HG03064 (cell line): Measurements from ENCODE around the gene STK39.
A peak's percentile ranks its signal among the peaks of the same experiment; 100 is the strongest.
"Not testable (repeated sequence)": the region's sequence is repeated elsewhere in the genome, so short reads cannot be mapped to it uniquely, and the experiment has no call there.

Experiments
- ATAC-seq: cut with Tn5 transposase; IDR thresholded peaks from one replicate; pipeline ENCODE4 v1.9.1; 2021; ENCODE audit warnings: low read depth; ENCODE audit not compliant: unreplicated experiment

Gene STK39

DNA sequence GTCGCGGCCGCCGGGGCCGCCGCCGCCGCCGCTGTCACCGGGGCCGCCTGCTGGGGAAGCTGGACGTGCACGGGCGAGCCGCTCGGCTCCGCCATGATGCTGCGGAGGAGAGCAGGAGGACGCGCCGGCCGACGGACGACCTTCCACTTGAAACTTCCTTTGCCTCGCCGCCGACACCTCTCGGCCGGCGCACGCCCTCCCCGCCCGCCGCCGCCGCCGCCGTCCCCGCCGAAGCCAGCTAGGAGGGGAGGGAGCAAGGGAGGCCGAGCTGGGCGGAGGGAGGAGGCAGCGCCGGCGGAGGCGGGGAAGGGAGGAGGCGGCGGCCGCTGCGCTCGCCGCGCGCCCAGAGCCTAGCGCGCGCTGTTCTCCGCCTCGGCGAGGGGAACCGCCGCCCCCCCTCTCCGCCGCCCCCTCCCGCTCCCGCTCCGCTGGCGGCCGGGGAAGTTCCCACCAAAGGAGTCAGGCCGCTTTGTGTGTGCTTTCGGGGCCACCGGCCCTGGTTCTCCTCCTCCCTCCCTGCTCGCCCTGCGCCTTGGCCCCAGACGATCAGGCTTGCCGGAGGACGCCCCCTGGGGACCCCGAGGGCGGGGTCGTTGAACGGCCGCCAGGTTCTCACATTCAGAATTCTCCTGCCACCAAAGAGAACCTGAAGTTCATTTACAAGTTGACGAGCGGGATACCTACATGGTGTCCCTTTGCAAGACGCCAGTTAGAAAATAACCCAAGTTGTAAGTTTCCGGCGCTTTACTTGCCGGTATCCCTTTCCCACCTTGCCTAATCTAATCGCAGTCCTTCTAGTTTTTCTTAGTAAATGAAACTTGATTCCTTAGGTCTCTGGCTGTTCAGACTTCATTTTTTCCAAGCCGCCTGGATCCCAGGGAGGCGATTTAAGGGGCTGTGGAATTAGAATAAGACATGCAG, at the start of gene STK39:
STK39 (minus strand) TSS at position 255 of the 921 bp plus-strand sequence; CDS start at position 95, 160 bp downstream.
- peak; percentile 81 for ATAC-seq

DNA sequence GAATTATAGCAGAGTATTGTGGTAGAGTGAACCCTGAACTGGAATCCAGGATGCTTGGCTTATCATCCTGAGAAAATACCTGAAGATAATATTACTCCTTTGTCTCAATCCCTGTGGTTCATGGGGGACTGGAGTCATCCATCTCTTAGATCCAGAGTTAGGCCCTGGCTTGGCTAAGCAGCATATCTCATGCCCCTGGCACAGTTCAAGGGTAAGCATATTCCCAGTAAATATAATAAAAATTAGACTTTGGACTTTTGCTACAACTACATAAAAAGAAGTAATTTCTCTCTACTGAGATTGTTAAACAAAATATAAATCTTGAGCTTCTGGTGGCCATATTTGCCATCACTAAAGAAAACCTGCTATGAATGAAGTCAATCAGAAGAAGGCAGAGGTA, 47.7 kb upstream of the STK39 start:
- no peak for ATAC-seq

DNA sequence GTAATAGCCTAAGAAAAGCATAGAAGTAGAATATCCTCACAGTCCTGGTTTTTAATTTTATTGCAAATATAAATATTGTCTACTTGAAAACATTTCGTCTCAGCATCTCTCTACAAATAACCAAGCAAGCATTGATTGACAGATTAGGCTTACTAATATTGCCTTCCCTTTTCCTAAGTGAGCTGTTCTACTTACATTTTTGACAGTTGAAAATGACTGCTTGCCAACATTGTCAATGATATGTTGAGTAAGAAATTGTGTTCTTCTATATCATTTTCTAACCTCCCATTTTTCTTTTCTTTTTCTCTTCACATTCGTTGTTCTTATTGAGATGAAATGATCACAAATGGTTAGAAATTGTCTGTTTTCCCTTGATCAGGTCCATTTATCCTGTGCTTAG, 47.0 kb upstream of the STK39 start:
- no peak for ATAC-seq

GRCh38 chr2:168293766-168294165, 46.4 kb upstream of the STK39 start:
- ATAC-seq = no peak

DNA sequence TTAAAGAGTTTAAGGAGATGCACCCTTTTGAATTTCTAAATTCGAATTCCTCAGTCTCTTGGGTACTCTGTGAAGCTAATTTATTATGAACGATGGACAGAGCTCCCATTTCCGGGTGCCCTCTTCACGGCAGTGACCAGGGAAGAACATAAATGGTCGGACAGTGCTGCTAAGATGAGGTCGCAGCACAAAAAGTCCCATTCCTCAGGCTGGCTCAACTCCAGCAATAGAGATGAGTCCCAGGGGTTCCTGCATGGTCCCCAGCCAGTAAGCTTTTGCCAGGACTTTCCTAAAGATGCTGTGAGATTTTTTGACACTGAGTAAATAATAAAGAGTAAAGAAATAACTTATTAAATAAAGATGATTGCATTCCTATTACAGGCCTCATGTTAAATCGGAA, 43.0 kb upstream of the STK39 start:
- ATAC-seq = no peak

GRCh38 chr2:168289880-168290279, 42.5 kb upstream of the STK39 start:
- ATAC-seq = no peak

DNA sequence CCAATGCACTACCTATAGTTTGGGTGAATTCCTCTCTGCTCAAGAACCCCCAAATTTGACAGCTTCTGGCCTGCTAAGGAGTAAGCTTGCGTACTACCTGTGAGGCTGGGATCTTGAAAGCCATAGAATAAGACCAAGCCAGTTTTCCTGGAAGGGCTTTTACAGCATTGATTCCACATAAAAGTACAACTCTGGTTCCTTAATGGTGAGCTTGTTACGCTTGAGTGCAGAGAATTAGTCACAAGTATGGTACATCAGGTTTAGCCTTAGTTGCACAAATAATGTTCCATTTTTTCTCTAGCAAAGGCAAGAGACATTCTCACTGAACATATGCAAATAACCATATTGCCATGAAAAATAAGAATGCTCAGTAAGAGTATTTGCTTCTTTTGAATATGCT, 39.1 kb upstream of the STK39 start:
- no peak for ATAC-seq

- no peak for ATAC-seq
Measured at GRCh38 chr2:168278424-168278888, 31.1 kb upstream of the STK39 start.

- no peak for ATAC-seq
Measured at GRCh38 chr2:168277276-168277675, 29.9 kb upstream of the STK39 start.

GRCh38 chr2:168272225-168272624, 24.8 kb upstream of the STK39 start:
- no peak for ATAC-seq

DNA sequence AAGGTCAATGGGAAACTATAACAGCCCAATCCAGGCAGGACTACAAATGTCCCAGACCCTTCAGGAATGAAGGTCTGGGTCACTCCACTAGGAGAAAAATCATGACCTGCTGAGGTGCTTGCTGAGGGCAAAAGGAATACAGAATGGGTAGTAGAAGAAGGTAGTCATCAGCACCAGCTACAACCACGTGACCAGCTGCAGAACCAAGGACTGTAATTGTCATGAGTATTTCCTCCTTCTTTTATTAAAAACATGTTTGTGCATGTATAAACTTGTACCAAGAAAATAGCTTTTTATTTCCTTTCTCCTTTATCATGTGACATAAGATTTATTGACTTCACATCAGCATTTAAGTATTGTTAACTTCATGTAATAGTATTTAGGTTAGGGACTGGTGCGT, 15.5 kb upstream of the STK39 start:
- not testable (repeated sequence) for ATAC-seq

GRCh38 chr2:168256448-168256847, 9.1 kb upstream of the STK39 start:
- no peak for ATAC-seq

DNA sequence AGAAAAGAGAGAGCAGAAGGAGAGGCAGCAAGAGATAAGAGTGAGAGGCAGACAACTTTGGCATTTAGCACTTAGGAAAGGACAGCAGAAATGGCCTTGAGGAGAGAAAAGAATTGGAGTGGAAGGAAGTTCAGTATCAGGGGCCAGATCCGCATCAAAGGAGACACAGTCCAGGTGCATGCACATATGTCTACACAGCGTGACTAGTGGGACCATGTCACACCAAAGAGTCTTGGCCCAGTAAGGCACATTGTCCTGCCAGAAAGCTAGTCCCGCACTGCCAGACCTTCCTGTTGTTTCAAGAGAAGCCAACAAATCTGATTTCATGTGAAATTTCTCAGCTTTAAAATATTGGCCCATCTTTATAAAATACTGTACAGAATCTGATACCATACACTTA, 8.5 kb upstream of the STK39 start:
- no peak for ATAC-seq

GRCh38 chr2:168255103-168255502, 7.7 kb upstream of the STK39 start:
- ATAC-seq = no peak

DNA sequence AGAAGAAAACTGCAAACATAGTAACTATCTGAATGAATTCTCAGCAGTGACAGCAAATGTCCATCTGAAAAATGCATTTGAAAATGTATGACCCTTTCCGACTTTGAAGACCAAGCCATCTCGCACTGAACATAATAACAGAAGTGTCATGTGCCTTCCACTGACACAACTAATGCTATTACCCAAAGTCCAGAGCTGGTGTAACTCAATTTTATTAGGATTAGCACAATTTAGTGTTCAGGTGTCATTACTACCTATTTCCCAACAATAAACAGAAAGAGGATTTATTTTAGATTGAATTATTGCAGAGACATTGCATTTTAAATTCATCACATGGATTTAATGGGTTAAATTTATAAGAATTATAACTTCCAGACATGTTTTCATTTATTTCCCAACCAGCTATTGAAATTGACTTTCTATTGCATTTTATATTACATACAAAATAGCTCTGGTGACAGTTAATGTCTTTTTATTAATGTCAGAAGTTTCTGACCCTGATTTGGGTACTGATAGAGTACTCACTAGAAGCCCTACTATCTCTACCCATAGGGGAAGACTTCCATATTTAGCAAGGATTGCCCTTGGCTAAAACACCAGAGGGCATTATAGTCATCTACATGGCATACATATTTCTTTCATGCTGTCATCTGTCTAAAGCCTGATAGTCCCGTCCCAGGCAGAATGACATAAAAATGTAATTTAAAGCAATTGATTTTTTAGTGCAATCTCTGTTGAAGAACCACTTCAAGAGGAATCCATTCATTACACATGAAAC, 7.0 kb upstream of the STK39 start:
- ATAC-seq = no peak

GRCh38 chr2:168253379-168253778, 6.0 kb upstream of the STK39 start:
- ATAC-seq = no peak

GRCh38 chr2:168252976-168253375, 5.6 kb upstream of the STK39 start:
- no peak for ATAC-seq

- peak; percentile 55 for ATAC-seq
Measured at GRCh38 chr2:168246483-168247340, 683 bp downstream of the STK39 start.

- ATAC-seq = no peak
Measured at GRCh38 chr2:168246072-168246482, 1.3 kb downstream of the STK39 start.

DNA sequence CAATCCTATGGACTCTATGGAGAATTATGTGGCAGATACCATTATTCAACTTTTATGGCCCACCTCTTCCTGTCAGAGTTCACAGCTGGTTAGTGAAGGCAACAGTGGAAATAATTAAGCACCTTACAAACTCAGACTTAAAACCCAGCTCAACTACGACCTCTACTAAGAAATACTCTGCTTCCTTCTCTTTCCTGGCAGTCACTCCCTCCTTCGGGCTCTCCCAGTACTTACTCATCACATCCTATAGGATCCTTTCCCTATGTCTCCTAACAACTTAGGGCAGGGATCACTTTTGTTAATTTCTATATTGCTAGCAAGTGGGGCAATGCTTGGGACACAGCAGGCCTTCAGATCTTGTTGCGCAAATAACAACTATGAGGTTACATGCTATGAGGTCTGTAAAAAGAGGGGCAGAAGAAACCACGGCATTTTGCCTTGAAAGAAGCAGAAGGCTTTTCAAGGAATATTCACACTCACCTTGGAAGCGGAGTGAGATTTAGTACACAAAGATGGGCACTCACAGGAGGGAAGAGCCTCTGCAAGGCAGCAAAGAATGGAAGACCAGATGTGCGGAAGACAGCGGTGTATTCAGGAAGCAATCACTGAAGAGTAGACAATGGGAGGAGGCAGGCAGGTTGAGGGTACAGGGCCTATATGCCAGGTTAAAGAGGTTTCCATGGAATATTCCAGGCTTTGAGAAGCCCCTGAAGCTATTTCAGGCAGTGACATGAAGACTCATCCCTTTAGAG, 2.1 kb downstream of the STK39 start:
- no peak for ATAC-seq
